HG02885 (cell line): ENCODE measurements around the gene PBX3.

Experiments used
- ATAC-seq: cut with Tn5 transposase; IDR thresholded peaks from one replicate; pipeline ENCODE4 v1.9.1; 2021; ENCODE audit warnings: mild to moderate bottlenecking; ENCODE audit not compliant: unreplicated experiment, poor library complexity

The PBX3 gene

DNA sequence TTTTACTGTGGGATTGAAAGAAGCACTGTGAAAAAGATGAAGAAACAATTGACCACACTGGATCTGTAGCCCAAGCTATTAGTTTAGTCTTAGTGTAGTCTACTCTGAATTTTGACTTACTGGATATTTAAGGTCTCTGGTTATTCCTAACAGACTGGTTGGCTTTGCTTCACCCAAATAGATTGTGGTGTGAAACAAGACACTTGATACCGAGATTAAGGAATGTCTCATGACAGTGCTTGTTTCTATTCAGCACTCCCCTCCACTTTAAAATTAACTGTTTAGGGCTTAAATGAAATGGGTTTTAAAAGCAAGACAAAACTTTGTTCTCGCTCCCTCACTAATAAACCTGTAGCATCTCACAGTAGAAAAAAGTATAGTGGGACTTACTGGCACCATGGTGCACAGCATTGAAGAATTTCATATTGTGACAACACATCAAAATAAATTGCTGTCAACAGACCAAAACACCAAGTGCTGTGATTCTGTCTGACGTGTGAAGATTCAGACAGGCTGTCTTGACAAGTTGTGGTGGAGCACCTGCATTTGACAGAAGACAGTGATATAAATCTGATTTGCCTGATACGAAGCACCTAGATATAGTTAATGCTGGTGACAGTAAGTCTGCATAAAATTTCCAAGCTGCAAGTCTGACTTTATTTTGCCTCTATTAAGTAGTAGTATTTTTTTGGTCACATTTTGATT is 73.1 kb downstream of the PBX3 start:
- no peak for ATAC-seq

DNA sequence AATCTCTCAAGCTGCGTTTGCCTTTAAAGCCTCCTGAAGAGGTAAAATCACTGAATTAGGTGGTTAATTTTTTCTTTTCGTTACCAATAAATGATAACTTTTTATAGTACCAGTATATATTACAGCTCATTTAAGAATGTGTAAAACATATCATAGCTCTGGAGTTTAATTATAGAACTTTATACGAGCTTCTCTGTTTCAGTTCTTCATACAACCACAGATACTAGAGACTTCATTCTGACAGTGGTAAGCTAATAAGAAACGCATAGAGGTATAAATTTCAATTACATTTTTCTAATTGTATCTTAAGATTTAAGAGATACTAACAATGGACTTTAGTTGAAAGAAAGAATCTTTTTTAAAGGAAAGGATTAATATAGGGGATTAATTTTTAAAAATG is 73.9 kb downstream of the PBX3 start:
- peak; percentile 59 for ATAC-seq

- no peak for ATAC-seq
Measured at GRCh38 chr9:125822160-125822559, 75.0 kb downstream of the PBX3 start.

DNA sequence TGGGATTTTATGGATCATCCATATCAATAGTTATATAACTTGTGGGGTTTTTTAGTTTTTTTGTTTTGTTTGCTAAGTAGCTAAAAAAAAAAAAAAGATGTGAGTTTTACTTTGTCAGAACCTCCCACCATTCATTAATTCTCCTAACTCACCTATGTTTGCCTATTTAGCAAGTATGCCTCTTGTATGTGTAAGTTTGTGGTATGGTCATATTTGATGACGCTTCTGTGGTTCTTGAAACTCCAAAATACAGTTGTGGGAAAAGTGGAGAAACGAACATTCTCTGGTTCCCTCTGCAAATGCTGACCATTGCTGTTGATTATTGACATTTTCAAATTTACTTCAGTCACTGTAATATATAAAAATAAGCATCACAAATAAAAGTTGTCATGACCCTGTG is 75.7 kb downstream of the PBX3 start:
- no peak for ATAC-seq

GRCh38 chr9:125823874-125824406 is 76.8 kb downstream of the PBX3 start:
- peak; percentile 48 for ATAC-seq

GRCh38 chr9:125825762-125826161 is 78.6 kb downstream of the PBX3 start:
- no peak for ATAC-seq

DNA sequence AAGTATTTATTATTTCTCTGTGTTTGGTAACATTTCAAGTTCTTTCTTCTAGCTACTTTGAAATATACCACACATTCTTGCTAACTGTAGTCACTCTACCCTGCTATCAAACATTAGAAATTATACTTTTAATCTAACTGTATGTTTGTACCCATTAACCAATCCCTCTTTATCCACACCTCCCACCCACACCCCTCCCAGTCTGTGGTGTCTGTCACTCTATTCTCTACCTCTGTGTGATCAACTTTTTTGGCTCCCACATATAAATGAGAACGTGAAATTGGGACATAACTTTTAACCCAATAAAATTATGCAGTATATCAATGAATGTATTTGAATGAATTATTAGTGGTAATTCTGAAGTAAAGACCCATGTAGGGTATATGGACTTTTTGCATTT is 79.7 kb downstream of the PBX3 start:
- no peak for ATAC-seq

DNA sequence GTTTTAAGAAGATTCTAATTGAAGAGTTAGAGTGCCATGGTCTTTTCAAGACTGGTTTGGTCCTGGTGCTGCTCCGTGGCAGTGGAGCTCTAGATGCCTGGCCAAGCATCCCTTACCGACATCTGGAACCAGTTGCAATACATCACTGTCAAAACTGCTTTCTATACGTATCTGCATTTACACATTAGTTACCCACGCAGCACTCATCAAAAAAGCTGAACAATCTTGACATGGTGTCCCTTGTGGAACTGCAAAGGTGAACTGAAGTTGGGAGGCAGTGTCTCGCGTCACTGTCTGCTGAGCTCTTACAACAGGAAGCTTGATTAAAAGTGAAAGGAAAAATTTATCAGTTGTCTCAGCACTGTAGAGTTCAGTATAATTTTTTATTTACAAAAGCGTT is 82.6 kb downstream of the PBX3 start:
- peak; percentile 61 for ATAC-seq

- no peak for ATAC-seq
Measured at GRCh38 chr9:125831054-125831453, 83.9 kb downstream of the PBX3 start.

DNA sequence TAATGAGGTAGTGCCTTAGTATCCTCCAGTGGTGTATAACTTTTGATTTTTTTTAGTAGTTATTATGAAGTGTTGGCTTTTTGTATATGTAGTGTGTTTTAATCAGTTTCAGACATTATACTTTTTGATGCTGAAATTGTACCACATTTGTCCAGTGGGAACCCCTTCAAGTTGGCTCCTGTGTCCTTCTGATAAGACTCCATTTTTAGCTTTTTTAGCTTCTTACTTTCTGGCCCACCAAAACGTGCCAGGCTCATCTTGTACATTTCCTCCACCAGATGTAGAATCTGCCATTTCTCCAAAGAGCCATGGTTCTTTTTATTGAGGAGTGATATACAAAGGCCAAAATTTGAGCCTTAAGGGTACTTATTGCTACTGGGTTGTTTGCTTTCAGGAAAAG is 84.4 kb downstream of the PBX3 start:
- ATAC-seq, result no peak

DNA sequence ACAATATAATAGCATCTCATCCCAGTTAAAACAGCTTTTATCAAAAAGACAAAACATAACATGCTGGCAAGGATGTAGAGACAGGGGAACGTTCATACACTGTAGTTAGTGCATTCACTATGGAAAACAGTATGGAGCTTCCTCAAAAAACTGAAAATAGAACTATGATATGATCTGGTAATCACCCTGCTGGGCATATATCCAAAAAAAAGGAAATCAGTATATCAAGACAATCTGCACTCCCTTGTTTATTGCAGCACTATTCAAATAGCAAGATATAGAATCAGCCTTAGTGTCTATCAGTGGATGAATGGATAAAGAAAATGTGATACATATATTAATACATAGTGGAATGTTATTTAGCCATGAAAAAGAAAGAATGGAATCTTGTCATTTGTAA is 88.5 kb downstream of the PBX3 start:
- ATAC-seq, result no peak

DNA sequence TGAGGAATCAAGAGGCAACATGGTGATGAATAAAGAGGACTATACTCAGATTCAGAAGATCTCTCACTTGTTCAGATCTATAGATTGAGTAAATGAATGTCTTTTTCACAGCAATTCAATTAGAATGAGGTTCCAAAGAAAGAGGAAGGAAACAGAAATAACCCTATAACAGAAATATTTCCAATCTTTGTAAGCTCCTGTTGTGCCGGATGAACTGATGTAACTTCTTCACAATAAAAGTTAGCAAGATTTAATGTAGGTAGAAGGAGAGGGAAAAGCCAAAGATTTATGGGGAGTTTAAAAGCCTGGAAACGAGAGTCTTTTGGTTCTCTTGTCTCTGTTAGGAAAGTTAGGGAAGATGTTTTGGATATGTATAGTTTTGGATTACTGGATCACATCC is 92.1 kb downstream of the PBX3 start:
- ATAC-seq, result no peak

DNA sequence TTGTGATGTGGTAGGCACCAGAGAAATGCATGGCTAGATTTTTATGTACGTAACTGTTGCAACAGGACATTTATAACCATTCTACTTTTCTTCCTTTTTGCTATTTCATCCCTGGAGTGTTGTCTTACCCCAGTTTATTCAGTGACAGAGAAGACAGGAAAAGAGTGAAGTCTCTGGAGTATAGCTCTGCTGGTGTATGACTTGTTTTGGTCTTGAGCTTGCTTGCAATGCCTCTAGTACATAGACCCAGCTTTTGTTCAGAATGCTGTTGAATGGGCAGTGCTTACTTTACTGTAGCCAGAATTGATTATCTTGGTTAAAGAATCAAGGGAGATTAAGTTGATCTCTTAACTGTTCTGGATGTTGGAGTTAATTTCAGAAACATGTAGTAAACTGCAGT is 94.3 kb downstream of the PBX3 start:
- ATAC-seq, result no peak

GRCh38 chr9:125842242-125842641 is 95.1 kb downstream of the PBX3 start:
- ATAC-seq, result no peak

DNA sequence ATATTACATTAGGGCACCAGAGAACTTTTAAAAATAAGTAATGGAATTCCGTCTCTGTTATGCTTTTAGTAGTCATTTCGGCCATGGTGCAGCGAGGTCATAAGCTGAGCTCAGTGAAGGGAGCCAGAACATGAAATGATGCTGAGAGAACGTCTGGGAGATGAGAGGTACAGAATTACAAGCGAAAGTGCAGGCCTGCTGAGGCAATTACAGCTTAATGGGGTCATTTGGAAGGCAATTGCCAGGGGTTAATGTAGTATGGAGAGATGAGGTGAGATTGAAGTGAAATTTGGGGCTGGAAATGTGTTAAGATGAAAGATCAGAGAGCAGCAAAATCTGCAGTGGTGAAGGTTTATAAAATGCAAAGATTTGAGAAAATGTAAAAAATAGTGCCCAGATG is 96.5 kb downstream of the PBX3 start:
- ATAC-seq, result no peak

DNA sequence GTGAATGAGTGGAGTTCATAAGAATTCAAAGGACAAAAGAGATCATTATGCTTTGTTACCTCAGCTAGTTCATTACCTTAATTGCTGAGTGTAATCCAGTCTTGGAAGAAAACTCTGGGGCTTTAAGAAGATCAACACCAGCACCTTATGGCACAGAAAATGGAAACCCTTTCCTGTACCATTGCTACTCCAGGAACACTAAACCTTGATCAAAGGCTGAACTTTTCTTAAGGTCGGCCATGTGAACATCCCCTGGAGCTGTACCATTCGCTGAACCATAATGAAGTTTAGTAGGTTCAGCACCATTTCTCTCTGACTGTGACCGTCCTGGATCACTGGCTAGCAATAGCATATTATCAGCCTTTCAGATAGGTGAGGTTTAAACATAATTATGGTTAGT is 97.4 kb downstream of the PBX3 start:
- no peak for ATAC-seq

GRCh38 chr9:125845271-125845808 is 98.2 kb downstream of the PBX3 start:
- no peak for ATAC-seq

- ATAC-seq, result no peak
Measured at GRCh38 chr9:125847735-125848134, 100.6 kb downstream of the PBX3 start.

GRCh38 chr9:125850106-125850632 is 103.0 kb downstream of the PBX3 start:
- no peak for ATAC-seq

GRCh38 chr9:125850763-125851162 is 103.6 kb downstream of the PBX3 start:
- ATAC-seq, result no peak

- ATAC-seq, result no peak
Measured at GRCh38 chr9:125851979-125852378, 104.8 kb downstream of the PBX3 start.

DNA sequence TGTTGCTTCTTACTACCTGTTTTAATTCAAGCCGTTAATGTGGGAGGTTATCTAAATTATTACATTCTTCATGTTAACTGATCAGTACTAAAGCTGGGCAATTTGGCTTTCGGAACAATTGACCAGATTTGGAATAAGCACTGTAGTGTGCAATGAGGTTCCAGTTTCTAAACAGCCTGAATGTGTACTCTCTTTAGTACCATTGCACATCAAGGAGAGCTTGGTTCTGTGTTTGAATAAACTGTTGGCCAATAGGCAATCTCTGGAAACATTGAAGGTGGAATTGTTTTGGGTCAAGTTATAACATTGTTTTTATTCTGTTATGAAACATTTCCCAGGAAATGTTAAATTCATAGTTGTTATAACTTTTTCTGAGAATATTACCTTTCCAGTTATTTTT is 105.2 kb downstream of the PBX3 start:
- no peak for ATAC-seq
